GM10266 (cell line): ENCODE data around the gene C10orf90.

Experiments used
- DNase-seq: peaks from one replicate; pipeline ENCODE4 v3.0.0; 2012; ENCODE audit errors: extremely low spot score
- TF ChIP-seq, protein P1 (sequence below): IDR thresholded peaks from 2 replicates; pipeline ENCODE4 v1.5.1; 2012; ENCODE audit warnings: mild to moderate bottlenecking, low read depth; ENCODE audit not compliant: control insufficient read depth, insufficient read depth; ENCODE audit errors: missing control alignments

Gene C10orf90

DNA sequence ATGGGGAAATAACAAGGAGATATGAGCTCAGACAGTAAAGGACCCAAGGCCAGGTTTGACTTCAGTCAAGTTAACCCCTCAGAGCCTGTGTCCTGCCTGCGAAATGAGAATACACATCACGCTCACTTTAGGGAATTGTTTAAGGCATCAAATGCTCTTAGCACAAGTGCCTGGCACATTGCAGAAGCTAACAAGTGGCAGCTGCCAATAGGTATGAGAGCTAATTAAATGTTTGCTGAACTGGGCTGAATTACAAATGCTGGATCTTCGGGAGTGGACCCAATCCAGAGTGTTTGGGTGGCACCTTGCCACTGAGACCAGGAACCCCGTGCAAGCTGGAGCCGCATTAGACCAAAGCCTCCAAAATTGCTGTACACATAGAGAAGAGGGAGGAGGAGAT is 136.8 kb downstream of the C10orf90 start:
- TF ChIP-seq, protein P1, sequence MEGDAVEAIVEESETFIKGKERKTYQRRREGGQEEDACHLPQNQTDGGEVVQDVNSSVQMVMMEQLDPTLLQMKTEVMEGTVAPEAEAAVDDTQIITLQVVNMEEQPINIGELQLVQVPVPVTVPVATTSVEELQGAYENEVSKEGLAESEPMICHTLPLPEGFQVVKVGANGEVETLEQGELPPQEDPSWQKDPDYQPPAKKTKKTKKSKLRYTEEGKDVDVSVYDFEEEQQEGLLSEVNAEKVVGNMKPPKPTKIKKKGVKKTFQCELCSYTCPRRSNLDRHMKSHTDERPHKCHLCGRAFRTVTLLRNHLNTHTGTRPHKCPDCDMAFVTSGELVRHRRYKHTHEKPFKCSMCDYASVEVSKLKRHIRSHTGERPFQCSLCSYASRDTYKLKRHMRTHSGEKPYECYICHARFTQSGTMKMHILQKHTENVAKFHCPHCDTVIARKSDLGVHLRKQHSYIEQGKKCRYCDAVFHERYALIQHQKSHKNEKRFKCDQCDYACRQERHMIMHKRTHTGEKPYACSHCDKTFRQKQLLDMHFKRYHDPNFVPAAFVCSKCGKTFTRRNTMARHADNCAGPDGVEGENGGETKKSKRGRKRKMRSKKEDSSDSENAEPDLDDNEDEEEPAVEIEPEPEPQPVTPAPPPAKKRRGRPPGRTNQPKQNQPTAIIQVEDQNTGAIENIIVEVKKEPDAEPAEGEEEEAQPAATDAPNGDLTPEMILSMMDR = no peak
- no peak for DNase-seq

DNA sequence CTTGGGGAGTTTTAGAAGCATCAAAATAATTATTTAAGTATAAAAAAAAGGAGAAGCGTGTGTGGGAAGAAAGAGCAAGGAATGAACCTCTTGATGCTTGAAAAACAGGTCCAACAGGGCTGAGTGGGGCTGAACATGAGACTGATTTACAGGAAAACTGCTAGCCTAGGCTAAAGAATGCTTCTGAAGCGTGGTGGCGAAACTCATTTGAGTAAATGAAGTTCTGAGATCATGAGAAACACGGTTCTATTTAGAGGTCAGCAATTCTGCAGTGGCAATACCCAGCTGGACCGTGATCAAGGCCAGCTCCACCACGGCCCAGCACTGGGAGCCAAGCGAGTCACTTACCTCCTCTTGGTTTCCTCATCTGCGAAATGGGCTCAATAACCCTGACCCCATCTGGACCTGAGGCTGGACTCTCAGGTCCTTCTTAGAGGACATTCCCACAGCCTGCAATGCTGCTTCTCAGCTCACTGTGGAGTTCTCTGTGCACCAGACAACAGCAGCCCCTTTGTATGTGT is 142.1 kb downstream of the C10orf90 start:
- TF ChIP-seq, protein P1 = no peak
- DNase-seq = no peak

DNA sequence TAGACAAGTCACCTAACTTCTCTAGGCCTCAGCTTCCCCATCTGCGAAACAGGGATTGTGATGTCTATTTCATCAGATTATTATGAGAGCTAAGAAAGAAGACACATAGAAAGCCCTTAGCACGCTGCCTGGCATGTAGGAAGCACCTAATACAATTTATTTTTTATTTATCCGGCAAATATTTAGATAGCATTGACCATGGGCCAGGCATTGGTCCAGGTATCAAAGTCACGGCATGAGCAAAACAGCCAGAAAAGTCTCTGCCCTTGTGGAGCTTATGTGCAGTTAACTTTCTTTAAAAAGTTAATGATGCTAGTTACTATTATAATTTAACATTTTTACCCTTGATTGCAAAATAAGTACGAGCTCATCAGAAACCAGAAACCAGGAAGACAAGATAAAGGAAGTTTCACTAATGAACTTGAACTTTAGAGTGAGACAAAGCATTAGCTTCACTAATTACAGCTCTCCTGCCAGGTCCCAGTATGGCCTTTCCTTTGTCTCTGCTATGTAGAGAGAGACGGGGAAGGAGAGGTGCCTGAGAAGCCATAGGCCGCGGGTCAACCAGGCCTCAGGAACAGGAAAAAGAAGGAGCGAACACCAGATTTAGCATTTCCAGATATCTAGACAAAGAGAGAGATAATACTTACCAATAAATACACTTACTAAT is 142.7 kb downstream of the C10orf90 start:
- no peak for DNase-seq
- TF ChIP-seq, protein P1 = no peak

DNA sequence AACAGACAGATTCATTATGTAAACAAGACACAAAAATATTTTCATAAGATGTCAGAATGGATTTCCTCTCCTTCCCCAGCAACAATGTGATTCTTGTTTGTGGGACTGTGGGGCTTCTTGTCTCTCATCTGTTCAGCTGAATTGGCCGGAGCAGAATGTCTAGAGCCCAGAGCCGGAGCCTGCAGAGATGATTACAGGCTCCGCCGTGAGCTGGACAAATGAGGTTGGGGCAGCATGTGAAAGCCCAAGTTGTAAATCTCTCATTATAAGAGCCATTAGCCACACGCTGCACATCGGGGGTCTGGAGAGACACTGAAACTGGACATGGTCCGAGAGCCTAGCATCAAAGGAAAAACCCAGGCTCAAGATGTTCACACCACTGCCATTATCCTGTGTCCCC is 145.2 kb downstream of the C10orf90 start:
- TF ChIP-seq, protein P1 = no peak
- DNase-seq = no peak

DNA sequence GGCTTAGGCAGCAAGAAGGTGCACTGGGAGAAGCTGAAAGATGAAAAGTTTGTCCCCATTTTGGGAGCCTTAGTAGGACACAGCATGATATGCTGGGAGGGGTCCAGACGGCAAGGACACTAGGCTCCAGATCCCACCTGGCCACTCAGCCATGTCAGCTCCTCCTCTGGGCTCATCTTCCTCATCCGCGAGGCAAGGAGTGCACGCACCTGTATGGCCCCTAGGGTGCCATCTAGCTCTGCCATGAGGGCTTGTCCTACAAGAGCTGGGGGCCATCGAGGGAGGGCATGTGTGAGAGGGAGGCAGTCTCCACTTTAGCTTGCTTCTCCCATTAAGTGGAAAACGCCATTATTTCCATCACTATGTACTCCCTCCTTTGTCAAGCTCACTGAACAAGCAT is 146.0 kb downstream of the C10orf90 start:
- DNase-seq = no peak
- TF ChIP-seq, protein P1 = no peak

DNA sequence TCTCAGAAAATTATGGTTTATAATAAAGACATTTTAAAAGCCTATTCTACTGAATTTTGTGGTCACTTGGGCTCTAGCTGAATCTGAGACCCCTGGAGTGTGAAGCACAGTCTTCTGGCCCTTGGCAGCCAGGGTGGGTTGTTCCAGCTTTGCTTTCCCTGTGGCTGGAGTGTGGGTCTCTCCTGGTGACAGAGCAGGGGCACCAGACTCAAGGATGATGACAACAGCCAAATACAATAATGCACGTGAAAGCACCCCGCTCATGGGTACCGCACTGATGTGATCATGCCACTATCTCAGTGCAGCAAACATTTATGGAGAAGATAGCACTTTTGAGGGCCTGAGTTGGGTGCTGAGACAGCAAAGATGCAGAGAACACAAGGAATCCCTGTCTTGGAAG is 147.4 kb downstream of the C10orf90 start:
- no peak for DNase-seq
- TF ChIP-seq, protein P1 = no peak

DNA sequence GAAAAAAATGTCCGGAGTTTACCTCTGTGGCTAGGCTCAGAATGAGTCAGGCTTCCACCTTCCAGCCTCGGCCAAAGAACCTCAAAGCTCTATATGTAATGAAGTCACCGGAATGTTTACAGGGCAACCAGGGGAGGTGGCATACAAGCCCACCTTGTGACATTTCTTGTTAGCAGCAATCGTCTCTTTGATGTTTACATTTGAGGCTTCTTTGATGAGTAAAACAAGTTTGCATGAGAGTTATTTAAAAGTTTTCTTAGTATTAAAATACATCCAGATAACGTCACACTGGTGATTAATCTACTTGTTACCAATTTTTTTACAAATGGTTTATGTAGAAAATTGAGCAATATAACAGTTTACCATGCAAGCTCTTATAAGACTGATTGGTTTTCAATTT is 149.1 kb downstream of the C10orf90 start:
- no peak for DNase-seq
- TF ChIP-seq, protein P1 = no peak
